Gastrocnemius medialis (tissue), 4 donors: ENCODE results near the gene CACNG7. TPM values are rescaled to one million over a fixed set of nuclear protein-coding genes. Genes with fewer than 3 reads are reported as not detected.
"Not testable (repeated sequence)": the region's sequence is repeated elsewhere in the genome, so short reads cannot be mapped to it uniquely, and the experiment has no call there.

Experiments used
- ATAC-seq, 2 donors: fragments of 150-250 bp; one replicate each; pipeline ENCODE4 v1.9.1; 2016
- DNase-seq, 2 donors: peaks; one replicate each; pipeline ENCODE4 v3.0.0-alpha.2; 2019
- H3K27ac ChIP-seq, 4 donors: fragments of 200-600 bp; sonication (generic); 1 replicate in 1 of 4; 2 replicates in 3 of 4; pipeline ENCODE4 v1.5.1; 2016 to 2018; ENCODE audit warnings: mild to moderate bottlenecking in 2 of 4, moderate library complexity in 1 of 4
- H3K27me3 ChIP-seq, 3 donors: fragments of 200-600 bp; sonication (generic) in 2 of 3; 1 replicate in 1 of 3; 2 replicates in 2 of 3; pipeline versions ENCODE4 v1.5.1 to v1.6.0; 2016 to 2019; ENCODE audit warnings: mild to moderate bottlenecking in 1 of 3, moderate library complexity in 1 of 3
- H3K36me3 ChIP-seq, 2 donors: fragments of 200-600 bp; sonication (generic) in 1 of 2; one replicate each; pipeline ENCODE4 v1.5.1; 2017 to 2018
- H3K4me1 ChIP-seq, 2 donors: fragments of 200-600 bp; sonication (generic) in 1 of 2; one replicate each; pipeline ENCODE4 v1.5.1; 2016 to 2017; ENCODE audit warnings: mild to moderate bottlenecking in 2 of 2
- H3K4me3 ChIP-seq, 4 donors: fragments of 200-600 bp; sonication (generic) in 3 of 4; 1 replicate in 1 of 4; 2 replicates in 3 of 4; pipeline ENCODE4 v1.5.1; 2016 to 2019; ENCODE audit warnings: mild to moderate bottlenecking in 2 of 4
- H3K9me3 ChIP-seq, 3 donors: fragments of 200-600 bp; sonication (generic) in 2 of 3; 1 replicate in 1 of 3; 2 replicates in 2 of 3; pipeline ENCODE4 v1.5.1; 2016 to 2019
- CTCF ChIP-seq, 5 experiments: fragments of 450-650 bp in 3 of 5; fragments of 200-600 bp in 2 of 5; sonication (generic) in 2 of 5; IDR thresholded peaks in 4 of 5; conservative IDR thresholded peaks in 1 of 5; 1 replicate in 4 of 5; 2 replicates in 1 of 5; pipeline ENCODE4 v1.5.1; 2016 to 2019; ENCODE audit warnings: antibody characterized with exemption in 5 of 5, mild to moderate bottlenecking in 3 of 5, moderate library complexity in 3 of 5
- POLR2A ChIP-seq, 2 donors: fragments of 450-650 bp; IDR thresholded peaks; one replicate each; pipeline ENCODE4 v1.6.1; 2017; ENCODE audit warnings: antibody characterized with exemption in 2 of 2, mild to moderate bottlenecking in 2 of 2, moderate library complexity in 2 of 2
- in situ Hi-C, 4 donors: fragments of 200-750 bp; cut with MboI; loops; one replicate each; pipeline versions ENCODE4 v1.15.0 to v1.8.0; 2017; ENCODE audit warnings: low sequenced_read_pairs in 4 of 4
- intact Hi-C: fragments of 100-400 bp; cut with DNase I; formaldehyde crosslinking; loops from one replicate; pipeline ENCODE4 v1.15.1; 2023; ENCODE audit warnings: low total_unique reads
- total RNA-seq, 4 donors: library from RNA; depleted of rRNA; stranded (reverse); fragments of >200 nt; gene quantifications; one replicate each; pipeline versions ENCODE4 v1.1.0 to v1.2.3, GENCODE V29; 2016

Gene CACNG7
- total RNA-seq, 4 donors from 2014 or later: not detected

- no peaks in the 10 kb centered on the region for H3K9me3 ChIP-seq
- TF ChIP-seq CTCF (IDR thresholded peaks at IDR 0.05 in 4 of 5, conservative IDR thresholded peaks at IDR 0.05 in 1 of 5) (no peak), POLR2A (IDR thresholded peaks at IDR 0.05) (no peak)
- DNase-seq (no peak), ATAC-seq (no peak)
- H3K27ac ChIP-seq: no peak overlapping the region
- H3K36me3 ChIP-seq: no peaks in the 10 kb centered on the region
- H3K4me3 ChIP-seq: no peak overlapping the region
- in situ Hi-C loops (no loop called here), intact Hi-C loops (no loop called here)
- no peaks in the 10 kb centered on the region for H3K4me1 ChIP-seq
- H3K27me3 ChIP-seq: peaks cover 29 to 52% (median 39%) of the 10 kb centered on the region in 3 donors
Measured at GRCh38 chr19:53944933-53945332, 35.9 kb downstream of the CACNG7 start.

- Histone ChIP-seq H3K4me3 (no peak overlapping the region), H3K4me1 (no peaks in the 10 kb centered on the region), H3K36me3 (no peaks in the 10 kb centered on the region), H3K27me3 (peaks cover 29 to 47% (median 39%) of the 10 kb centered on the region in 3 donors), H3K27ac (no peak overlapping the region), H3K9me3 (no peaks in the 10 kb centered on the region)
- intact Hi-C loops: no loop called here
- in situ Hi-C loops: no loop called here
- TF ChIP-seq POLR2A (IDR thresholded peaks at IDR 0.05) (no peak), CTCF (IDR thresholded peaks at IDR 0.05 in 4 of 5, conservative IDR thresholded peaks at IDR 0.05 in 1 of 5) (no peak)
- ATAC-seq (no peak), DNase-seq (no peak)
Measured at GRCh38 chr19:53945441-53945840, 36.4 kb downstream of the CACNG7 start.

GRCh38 chr19:53945998-53946397 is 36.9 kb downstream of the CACNG7 start:
- peaks cover 28 to 46% (median 39%) of the 10 kb centered on the region in 3 donors for H3K27me3 ChIP-seq
- in situ Hi-C loops (no loop called here), intact Hi-C loops (no loop called here)
- H3K27ac ChIP-seq: no peak overlapping the region
- H3K36me3 ChIP-seq: no peaks in the 10 kb centered on the region
- ATAC-seq: no peak
- no peaks in the 10 kb centered on the region for H3K4me1 ChIP-seq
- DNase-seq: no peak
- H3K9me3 ChIP-seq: no peaks in the 10 kb centered on the region
- no peak overlapping the region for H3K4me3 ChIP-seq
- no peak for TF ChIP-seq CTCF (IDR thresholded peaks at IDR 0.05 in 4 of 5, conservative IDR thresholded peaks at IDR 0.05 in 1 of 5)

- no peak overlapping the region for H3K27ac ChIP-seq
- no peaks in the 10 kb centered on the region for H3K36me3 ChIP-seq
- ATAC-seq: no peak
- intact Hi-C loops: no loop called here
- DNase-seq: no peak
- no peak for TF ChIP-seq CTCF (IDR thresholded peaks at IDR 0.05 in 4 of 5, conservative IDR thresholded peaks at IDR 0.05 in 1 of 5)
- TF ChIP-seq POLR2A (IDR thresholded peaks at IDR 0.05): no peak
- in situ Hi-C loops: no loop called here
- H3K4me1 ChIP-seq: no peaks in the 10 kb centered on the region
- no peak overlapping the region for H3K4me3 ChIP-seq
- H3K9me3 ChIP-seq: no peaks in the 10 kb centered on the region
- peaks cover 12 to 30% (median 22%) of the 10 kb centered on the region in 3 donors for H3K27me3 ChIP-seq
Measured at GRCh38 chr19:53947624-53948023, 38.5 kb downstream of the CACNG7 start.

- H3K27me3 ChIP-seq: peaks cover 5 to 28% (median 18%) of the 10 kb centered on the region in 3 donors
- H3K36me3 ChIP-seq, H3K4me3 ChIP-seq, DNase-seq, H3K27ac ChIP-seq, ATAC-seq, H3K9me3 ChIP-seq, in situ Hi-C loops, H3K4me1 ChIP-seq, intact Hi-C loops: not testable (repeated sequence)
Measured at GRCh38 chr19:53948611-53949010, 39.5 kb downstream of the CACNG7 start.
